ENCODE data around the gene ZNF385A. TPM values are rescaled to one million over a fixed set of nuclear protein-coding genes. Genes with fewer than 3 reads are reported as not detected.

Gene ZNF385A
- total and polyA plus RNA-seq, 9 of the 15 experiments (the other 6 are each of a cell fraction or from before 2014, with no cell fraction given) = 1.0 to 111 (median 7.7) TPM

DNA sequence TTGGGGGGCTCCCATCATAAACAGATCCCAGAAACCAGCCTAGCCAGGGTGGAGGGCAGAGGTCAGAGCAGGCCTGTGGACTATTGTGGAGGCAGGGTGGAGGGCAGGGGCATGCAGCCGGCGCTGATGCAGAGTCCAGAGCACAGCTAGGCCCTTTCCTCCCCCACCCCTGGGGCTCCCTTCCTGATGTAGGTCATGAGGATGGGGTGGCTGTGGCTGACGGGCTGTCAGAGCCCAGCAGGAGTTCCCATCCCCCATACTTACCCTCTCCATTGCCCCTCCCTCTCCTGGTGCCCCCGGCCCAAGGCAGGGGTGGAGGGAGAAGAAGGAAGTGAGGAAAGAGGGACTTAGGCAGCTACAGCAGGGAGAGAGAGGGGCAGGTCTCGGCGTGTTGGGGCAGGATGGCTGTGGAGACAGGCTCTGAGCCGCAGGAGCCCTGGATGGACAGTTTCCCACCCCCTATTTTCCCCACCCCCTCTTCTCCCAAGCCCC is 5.7 kb upstream of the ZNF385A start (continued):
- TF ChIP-seq RCOR1 (IDR thresholded peaks at IDR 0.05; ENCODE audit: borderline replicate concordance in 1 of 2, low read depth in 2 of 2, low read length in 2 of 2) (peak in 1 of 2 experiments; percentile 4; a peak in 1 of 4 replicates), KDM1A (IDR thresholded peaks at IDR 0.05) (0 out of 4 replicates have a peak, but pooled peaks of 1 of the 2 experiments have one; percentile 8), SPI1 (IDR thresholded peaks at IDR 0.05; ENCODE audit: borderline replicate concordance, low read depth, low read length) (0 out of 2 replicates have a peak, but pooled peaks have one; percentile 28), ZNF263 (CRISPR knock-in tag; IDR thresholded peaks at IDR 0.05; ENCODE audit: borderline replicate concordance) (0 out of 2 replicates have a peak, but pooled peaks have one; percentile 2), NR2C2 (CRISPR knock-in tag; IDR thresholded peaks at IDR 0.05) (0 out of 2 replicates have a peak, but pooled peaks have one; percentile 46), NR2C2 (tag; IDR thresholded peaks at IDR 0.05) (no peak), MTA1 (IDR thresholded peaks at IDR 0.05; ENCODE audit: borderline replicate concordance) (peak; percentile 24; the same call in 1 of the 2 replicates), MAZ (CRISPR knock-in tag; conservative IDR thresholded peaks at IDR 0.05 in 1 of 2, IDR thresholded peaks at IDR 0.05 in 1 of 2) (peak; percentile 32 to 60; a peak in 2 of 4 replicates), POLR3G (IDR thresholded peaks at IDR 0.05; ENCODE audit: extremely low read depth, insufficient read length, insufficient replicate concordance) (no peak), MEIS2 (IDR thresholded peaks at IDR 0.05; ENCODE audit: partially characterized antibody) (peak; percentile 60), ZNF592 (IDR thresholded peaks at IDR 0.05) (peak; percentile 57; the same call in 1 of the 2 replicates), FOXM1 (IDR thresholded peaks at IDR 0.05; ENCODE audit: low read depth) (no peak), FOXM1 (CRISPR knock-in tag; IDR thresholded peaks at IDR 0.05; ENCODE audit: low read depth) (0 out of 2 replicates have a peak, but pooled peaks have one; percentile 30), KHSRP (IDR thresholded peaks at IDR 0.05) (no peak), ZNF175 (CRISPR knock-in tag; IDR thresholded peaks at IDR 0.05; ENCODE audit: low read depth) (no peak)
- TF ChIP-seq, protein P1, sequence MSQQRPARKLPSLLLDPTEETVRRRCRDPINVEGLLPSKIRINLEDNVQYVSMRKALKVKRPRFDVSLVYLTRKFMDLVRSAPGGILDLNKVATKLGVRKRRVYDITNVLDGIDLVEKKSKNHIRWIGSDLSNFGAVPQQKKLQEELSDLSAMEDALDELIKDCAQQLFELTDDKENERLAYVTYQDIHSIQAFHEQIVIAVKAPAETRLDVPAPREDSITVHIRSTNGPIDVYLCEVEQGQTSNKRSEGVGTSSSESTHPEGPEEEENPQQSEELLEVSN (IDR thresholded peaks at IDR 0.05; ENCODE audit: borderline replicate concordance in 1 of 2, extremely low read depth in 1 of 2, insufficient read depth in 1 of 2, insufficient read length in 1 of 2, low read depth in 1 of 2, low read length in 1 of 2, poor library complexity in 1 of 2, severe bottlenecking in 1 of 2) = peak in 1 of 2 experiments; percentile 10
- TF ChIP-seq, protein P2, sequence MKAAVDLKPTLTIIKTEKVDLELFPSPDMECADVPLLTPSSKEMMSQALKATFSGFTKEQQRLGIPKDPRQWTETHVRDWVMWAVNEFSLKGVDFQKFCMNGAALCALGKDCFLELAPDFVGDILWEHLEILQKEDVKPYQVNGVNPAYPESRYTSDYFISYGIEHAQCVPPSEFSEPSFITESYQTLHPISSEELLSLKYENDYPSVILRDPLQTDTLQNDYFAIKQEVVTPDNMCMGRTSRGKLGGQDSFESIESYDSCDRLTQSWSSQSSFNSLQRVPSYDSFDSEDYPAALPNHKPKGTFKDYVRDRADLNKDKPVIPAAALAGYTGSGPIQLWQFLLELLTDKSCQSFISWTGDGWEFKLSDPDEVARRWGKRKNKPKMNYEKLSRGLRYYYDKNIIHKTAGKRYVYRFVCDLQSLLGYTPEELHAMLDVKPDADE (conservative IDR thresholded peaks at IDR 0.05; ENCODE audit: control insufficient read depth, low read depth, low read length) = peak; percentile 27; the same call in 1 of the 2 replicates
